Neural cell (in vitro differentiated cells): Measurements from ENCODE around the gene UBASH3B. TPM values are rescaled to one million over a fixed set of nuclear protein-coding genes. Genes with fewer than 3 reads are reported as not detected.

ENCODE experiments used
- H2AFZ ChIP-seq: fragments of 200-600, 300-800 bp; sonication (generic), shearing (Covaris generic); 2 replicates; pipeline ENCODE4 v1.6.0; 2014; ENCODE audit warnings: low read depth, mild to moderate bottlenecking, antibody characterized with exemption, low read length, moderate library complexity
- H3F3A ChIP-seq: fragments of 200-600 bp; shearing (Covaris generic); 2 replicates; pipeline ENCODE4 v1.6.1; 2016; ENCODE audit warnings: mild to moderate bottlenecking, moderate library complexity, mixed read lengths, antibody characterized with exemption, low read length; ENCODE audit not compliant: insufficient read depth, poor library complexity, severe bottlenecking
- H3K27ac ChIP-seq: fragments of 200-600, 300-800 bp; sonication (generic), shearing (Covaris generic); 2 replicates; pipeline ENCODE4 v1.5.1; 2014; ENCODE audit warnings: mild to moderate bottlenecking, low read length, moderate library complexity
- H3K27me3 ChIP-seq: fragments of 300-800, 200-600 bp; sonication (generic), shearing (Covaris generic); 2 replicates; pipeline ENCODE4 v1.6.0; 2014; ENCODE audit warnings: mild to moderate bottlenecking, low read depth, low read length, moderate library complexity; ENCODE audit not compliant: insufficient read depth
- H3K36me3 ChIP-seq: fragments of 300-800, 200-600 bp; sonication (generic), shearing (Covaris generic); 2 replicates; pipeline ENCODE4 v1.5.1; 2014; ENCODE audit warnings: mild to moderate bottlenecking, antibody characterized with exemption, low read length, moderate library complexity; ENCODE audit not compliant: insufficient read depth
- H3K4me2 ChIP-seq: fragments of 300-800, 200-600 bp; sonication (generic), shearing (Covaris generic); 2 replicates; pipeline ENCODE4 v1.6.0; 2014; ENCODE audit warnings: mild to moderate bottlenecking, low read length
- H3K4me3 ChIP-seq: fragments of 300-800, 200-600 bp; sonication (generic), shearing (Covaris generic); 2 replicates; pipeline ENCODE4 v1.5.1; 2014; ENCODE audit warnings: mild to moderate bottlenecking, low read length, moderate library complexity
- H3K79me2 ChIP-seq: fragments of 200-600 bp; shearing (Covaris generic); replicated peaks from 2 replicates; pipeline ENCODE4 v1.6.0; 2014; ENCODE audit warnings: mild to moderate bottlenecking, low read length, moderate library complexity; ENCODE audit not compliant: insufficient read depth
- H3K9ac ChIP-seq: fragments of 300-800, 200-600 bp; sonication (generic), shearing (Covaris generic); 2 replicates; pipeline ENCODE4 v1.6.1; 2016; ENCODE audit warnings: mild to moderate bottlenecking, low read length, mixed read lengths
- H3K9me2 ChIP-seq: fragments of 200-600 bp; shearing (Covaris generic); 2 replicates; pipeline ENCODE4 v1.6.1; 2016; ENCODE audit warnings: mild to moderate bottlenecking, low read length, mixed read lengths; ENCODE audit not compliant: insufficient read depth
- H3K9me3 ChIP-seq: fragments of 200-600, 300-800 bp; sonication (generic), shearing (Covaris generic); 2 replicates; pipeline ENCODE4 v1.6.1; 2016; ENCODE audit warnings: mild to moderate bottlenecking, mixed run types, low read length, moderate library complexity, mixed read lengths
- H4K20me1 ChIP-seq: fragments of 200-600 bp; shearing (Covaris generic); 2 replicates; pipeline ENCODE4 v1.6.1; 2016; ENCODE audit warnings: mild to moderate bottlenecking, mixed run types; ENCODE audit not compliant: insufficient read depth
- EP300 ChIP-seq: fragments of 450-650 bp; conservative IDR thresholded peaks from 2 replicates; pipeline ENCODE4 v1.6.1; 2014; ENCODE audit warnings: antibody characterized with exemption, mild to moderate bottlenecking, moderate library complexity; ENCODE audit not compliant: poor library complexity, severe bottlenecking
- EZH2 ChIP-seq: fragments of 200-600, 300-800 bp; shearing (Covaris generic), sonication (generic); IDR thresholded peaks from 2 replicates; pipeline ENCODE4 v1.6.1; 2014; ENCODE audit warnings: antibody characterized with exemption, low read length, borderline replicate concordance, mild to moderate bottlenecking; ENCODE audit not compliant: insufficient read depth, poor library complexity, severe bottlenecking
- MXI1 ChIP-seq: fragments of 450-650 bp; conservative IDR thresholded peaks from 2 replicates; pipeline ENCODE4 v1.6.1; 2014; ENCODE audit warnings: antibody characterized with exemption, mild to moderate bottlenecking; ENCODE audit not compliant: poor library complexity, severe bottlenecking
- POLR2AphosphoS5 ChIP-seq: IDR thresholded peaks from 2 replicates; pipeline ENCODE4 v1.6.1; 2012
- RAD21 ChIP-seq: fragments of 450-650 bp; conservative IDR thresholded peaks from 2 replicates; pipeline ENCODE4 v1.6.1; 2014; ENCODE audit warnings: antibody characterized with exemption, mild to moderate bottlenecking, moderate library complexity
- SMC3 ChIP-seq: fragments of 450-650 bp; conservative IDR thresholded peaks from 2 replicates; pipeline ENCODE4 v1.6.1; 2014; ENCODE audit warnings: antibody characterized with exemption, mild to moderate bottlenecking, moderate library complexity; ENCODE audit not compliant: poor library complexity
- TAF1 ChIP-seq: IDR thresholded peaks from 2 replicates; pipeline ENCODE4 v1.6.1; 2012; ENCODE audit warnings: low read depth
- polyA plus RNA-seq: library from polyadenylated mRNA; depleted of rRNA; stranded (reverse); fragments of >200 nt; gene quantifications from 2 replicates; pipeline ENCODE4 v1.2.3, GENCODE V29; 2014
- TF ChIP-seq, protein P1 (sequence below): IDR thresholded peaks from 2 replicates; pipeline ENCODE4 v1.6.1; 2012; ENCODE audit warnings: borderline replicate concordance
- TF ChIP-seq, protein P2 (sequence below): fragments of 450-650 bp; IDR thresholded peaks from 2 replicates; pipeline ENCODE4 v1.5.1; 2014; ENCODE audit warnings: antibody characterized with exemption, mild to moderate bottlenecking, moderate library complexity; ENCODE audit not compliant: poor library complexity, severe bottlenecking

The UBASH3B gene
- polyA plus RNA-seq, 1 donor from 2014 or later = 4.2 TPM

DNA sequence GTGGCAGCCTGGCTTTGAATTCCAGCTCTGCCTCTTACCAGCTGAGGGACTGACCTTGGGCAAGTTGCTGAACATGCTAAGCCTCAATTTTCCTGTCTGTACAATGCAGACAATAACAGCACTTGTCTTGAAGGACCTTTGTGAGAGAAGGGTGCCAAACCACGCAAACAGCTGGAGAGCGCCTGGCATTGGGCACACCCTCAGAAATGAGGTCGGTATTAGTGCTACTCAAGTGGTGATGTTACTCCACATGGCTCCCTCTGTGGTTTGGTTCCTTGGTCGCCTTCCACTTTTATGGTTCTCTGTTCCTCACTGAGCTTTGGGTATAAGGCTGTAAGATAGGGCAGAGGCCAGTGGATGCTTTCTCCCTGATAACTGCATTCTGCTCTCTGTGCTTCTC, 8.2 kb downstream of the UBASH3B start:
- Histone ChIP-seq H3K27ac (no peak overlapping the region), H3K36me3 (no peaks in the 10 kb centered on the region), H3K4me3 (no peak overlapping the region), H2AFZ (no peak overlapping the region), H3K9me3 (peaks cover 3% of the 10 kb centered on the region), H3K9ac (no peak overlapping the region), H3K4me2 (no peak overlapping the region), H3K79me2 (no peaks in the 10 kb centered on the region), H4K20me1 (no peaks in the 10 kb centered on the region), H3K9me2 (no peaks in the 10 kb centered on the region), H3F3A (no peaks in the 10 kb centered on the region), H3K27me3 (no peaks in the 10 kb centered on the region)
- TF ChIP-seq RAD21 (no peak), EZH2 (no peak), MXI1 (no peak), TAF1 (no peak), SMC3 (no peak), EP300 (no peak), POLR2AphosphoS5 (no peak)
- TF ChIP-seq, protein P1, sequence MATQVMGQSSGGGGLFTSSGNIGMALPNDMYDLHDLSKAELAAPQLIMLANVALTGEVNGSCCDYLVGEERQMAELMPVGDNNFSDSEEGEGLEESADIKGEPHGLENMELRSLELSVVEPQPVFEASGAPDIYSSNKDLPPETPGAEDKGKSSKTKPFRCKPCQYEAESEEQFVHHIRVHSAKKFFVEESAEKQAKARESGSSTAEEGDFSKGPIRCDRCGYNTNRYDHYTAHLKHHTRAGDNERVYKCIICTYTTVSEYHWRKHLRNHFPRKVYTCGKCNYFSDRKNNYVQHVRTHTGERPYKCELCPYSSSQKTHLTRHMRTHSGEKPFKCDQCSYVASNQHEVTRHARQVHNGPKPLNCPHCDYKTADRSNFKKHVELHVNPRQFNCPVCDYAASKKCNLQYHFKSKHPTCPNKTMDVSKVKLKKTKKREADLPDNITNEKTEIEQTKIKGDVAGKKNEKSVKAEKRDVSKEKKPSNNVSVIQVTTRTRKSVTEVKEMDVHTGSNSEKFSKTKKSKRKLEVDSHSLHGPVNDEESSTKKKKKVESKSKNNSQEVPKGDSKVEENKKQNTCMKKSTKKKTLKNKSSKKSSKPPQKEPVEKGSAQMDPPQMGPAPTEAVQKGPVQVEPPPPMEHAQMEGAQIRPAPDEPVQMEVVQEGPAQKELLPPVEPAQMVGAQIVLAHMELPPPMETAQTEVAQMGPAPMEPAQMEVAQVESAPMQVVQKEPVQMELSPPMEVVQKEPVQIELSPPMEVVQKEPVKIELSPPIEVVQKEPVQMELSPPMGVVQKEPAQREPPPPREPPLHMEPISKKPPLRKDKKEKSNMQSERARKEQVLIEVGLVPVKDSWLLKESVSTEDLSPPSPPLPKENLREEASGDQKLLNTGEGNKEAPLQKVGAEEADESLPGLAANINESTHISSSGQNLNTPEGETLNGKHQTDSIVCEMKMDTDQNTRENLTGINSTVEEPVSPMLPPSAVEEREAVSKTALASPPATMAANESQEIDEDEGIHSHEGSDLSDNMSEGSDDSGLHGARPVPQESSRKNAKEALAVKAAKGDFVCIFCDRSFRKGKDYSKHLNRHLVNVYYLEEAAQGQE = no peak
- TF ChIP-seq, protein P2, sequence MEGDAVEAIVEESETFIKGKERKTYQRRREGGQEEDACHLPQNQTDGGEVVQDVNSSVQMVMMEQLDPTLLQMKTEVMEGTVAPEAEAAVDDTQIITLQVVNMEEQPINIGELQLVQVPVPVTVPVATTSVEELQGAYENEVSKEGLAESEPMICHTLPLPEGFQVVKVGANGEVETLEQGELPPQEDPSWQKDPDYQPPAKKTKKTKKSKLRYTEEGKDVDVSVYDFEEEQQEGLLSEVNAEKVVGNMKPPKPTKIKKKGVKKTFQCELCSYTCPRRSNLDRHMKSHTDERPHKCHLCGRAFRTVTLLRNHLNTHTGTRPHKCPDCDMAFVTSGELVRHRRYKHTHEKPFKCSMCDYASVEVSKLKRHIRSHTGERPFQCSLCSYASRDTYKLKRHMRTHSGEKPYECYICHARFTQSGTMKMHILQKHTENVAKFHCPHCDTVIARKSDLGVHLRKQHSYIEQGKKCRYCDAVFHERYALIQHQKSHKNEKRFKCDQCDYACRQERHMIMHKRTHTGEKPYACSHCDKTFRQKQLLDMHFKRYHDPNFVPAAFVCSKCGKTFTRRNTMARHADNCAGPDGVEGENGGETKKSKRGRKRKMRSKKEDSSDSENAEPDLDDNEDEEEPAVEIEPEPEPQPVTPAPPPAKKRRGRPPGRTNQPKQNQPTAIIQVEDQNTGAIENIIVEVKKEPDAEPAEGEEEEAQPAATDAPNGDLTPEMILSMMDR = no peak

DNA sequence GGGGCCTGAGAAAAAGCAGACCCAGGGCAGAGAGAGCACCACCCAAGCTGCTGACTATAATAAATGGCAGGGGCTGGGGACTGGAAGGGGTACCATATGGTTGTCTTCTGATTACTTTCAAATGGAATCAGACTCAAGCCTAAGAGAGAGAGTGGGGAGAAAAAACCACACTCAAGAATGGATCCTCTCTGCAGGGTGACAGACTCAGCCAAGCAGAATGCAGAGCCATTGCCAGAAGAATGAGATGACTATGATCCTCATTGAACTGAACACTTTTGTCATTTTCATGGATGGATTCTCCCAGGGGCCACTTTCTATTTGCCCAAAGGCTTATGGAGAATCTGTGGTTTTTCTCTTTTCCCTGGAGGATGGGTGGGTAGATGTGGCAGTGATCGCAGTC, 8.7 kb downstream of the UBASH3B start:
- H3K36me3 ChIP-seq = no peaks in the 10 kb centered on the region
- H3K27ac ChIP-seq = no peak overlapping the region
- no peaks in the 10 kb centered on the region for H3K27me3 ChIP-seq
- H3K9me2 ChIP-seq = no peaks in the 10 kb centered on the region
- no peak overlapping the region for H2AFZ ChIP-seq
- no peaks in the 10 kb centered on the region for H3F3A ChIP-seq
- H3K9me3 ChIP-seq = peaks cover 6% of the 10 kb centered on the region
- no peak overlapping the region for H3K4me3 ChIP-seq
- no peak overlapping the region for H3K9ac ChIP-seq
- no peak overlapping the region for H3K4me2 ChIP-seq
- H3K79me2 ChIP-seq = no peaks in the 10 kb centered on the region
- TF ChIP-seq EZH2 = no peak
- TF ChIP-seq, protein P1 = no peak
- no peaks in the 10 kb centered on the region for H4K20me1 ChIP-seq
